Common myeloid progenitor, CD34-positive (primary cell): ENCODE measurements around the gene UBE2Q1.

Experiments used
- CTCF ChIA-PET: fragments of 350-600 bp; sonication (Branson Sonifier 250); formaldehyde crosslinking; loops from one replicate; lab custom pipeline; 2021; ENCODE audit warnings: antibody characterized with exemption; lab: Charles Lee
- POLR2A ChIA-PET: fragments of 350-600 bp; sonication (Branson Sonifier 250); formaldehyde crosslinking; loops from one replicate; lab custom pipeline; 2021; ENCODE audit warnings: antibody characterized with exemption; lab: Charles Lee
- DNase-seq, 3 donors: peaks; one replicate each; pipeline versions ENCODE4 v3.0.0 to v3.0.0-alpha.2; 2013
- H3K27ac ChIP-seq, 2 experiments: 1 replicate in 1 of 2; 2 replicates in 1 of 2; pipeline ENCODE4 v1.7.0; 2013; ENCODE audit warnings: inconsistent platforms in 2 of 2, low read length in 2 of 2, mild to moderate bottlenecking in 2 of 2, low read depth in 1 of 2, moderate library complexity in 1 of 2; ENCODE audit not compliant: severe bottlenecking in 2 of 2, insufficient read depth in 1 of 2, poor library complexity in 1 of 2
- H3K27me3 ChIP-seq, 5 experiments: replicated peaks in 2 of 5; 1 replicate in 3 of 5; 2 replicates in 2 of 5; pipeline versions ENCODE4 v1.6.1 to v1.7.0; 2013; ENCODE audit warnings: low read length in 4 of 5, mild to moderate bottlenecking in 2 of 5, moderate library complexity in 2 of 5, inconsistent platforms in 1 of 5; ENCODE audit not compliant: insufficient read depth in 5 of 5, control insufficient read depth in 4 of 5
- H3K36me3 ChIP-seq, 4 experiments: 1 replicate in 2 of 4; 2 replicates in 2 of 4; pipeline versions ENCODE4 v1.6.1 to v1.7.0; 2013; ENCODE audit warnings: low read length in 3 of 4, control low read depth in 1 of 4, mild to moderate bottlenecking in 1 of 4; ENCODE audit not compliant: control insufficient read depth in 4 of 4, insufficient read depth in 4 of 4
- H3K4me1 ChIP-seq, 4 experiments: 1 replicate in 3 of 4; 2 replicates in 1 of 4; pipeline versions ENCODE4 v1.6.1 to v1.7.1; 2013; ENCODE audit warnings: low read length in 3 of 4, mild to moderate bottlenecking in 3 of 4, control low read depth in 1 of 4, inconsistent platforms in 1 of 4, moderate library complexity in 1 of 4; ENCODE audit not compliant: control insufficient read depth in 4 of 4, insufficient read depth in 4 of 4; ENCODE audit errors: control extremely low read depth in 1 of 4
- H3K4me3 ChIP-seq, 7 experiments: 1 replicate in 4 of 7; 2 replicates in 3 of 7; pipeline versions ENCODE4 v1.5.1 to v1.7.0; 2013; ENCODE audit warnings: mild to moderate bottlenecking in 7 of 7, low read length in 6 of 7, moderate library complexity in 6 of 7, inconsistent platforms in 2 of 7, low read depth in 2 of 7, control low read depth in 1 of 7; ENCODE audit not compliant: insufficient read depth in 4 of 7, control insufficient read depth in 1 of 7; ENCODE audit errors: extremely low read depth in 1 of 7
- H3K9me3 ChIP-seq, 5 experiments: 1 replicate in 4 of 5; 2 replicates in 1 of 5; pipeline versions ENCODE4 v1.6.1 to v1.7.1; 2013; ENCODE audit warnings: low read length in 4 of 5, mild to moderate bottlenecking in 2 of 5, inconsistent platforms in 1 of 5, low read depth in 1 of 5, moderate library complexity in 1 of 5; ENCODE audit not compliant: control insufficient read depth in 4 of 5, insufficient read depth in 2 of 5; ENCODE audit errors: control extremely low read depth in 1 of 5
- WGBS: methylation state at CpG from one replicate; pipeline ENCODE4 v1.1.5; 2013; ENCODE audit not compliant: insufficient coverage; 5-methylcytosine and 5-hydroxymethylcytosine counted together

UBE2Q1 gene

DNA sequence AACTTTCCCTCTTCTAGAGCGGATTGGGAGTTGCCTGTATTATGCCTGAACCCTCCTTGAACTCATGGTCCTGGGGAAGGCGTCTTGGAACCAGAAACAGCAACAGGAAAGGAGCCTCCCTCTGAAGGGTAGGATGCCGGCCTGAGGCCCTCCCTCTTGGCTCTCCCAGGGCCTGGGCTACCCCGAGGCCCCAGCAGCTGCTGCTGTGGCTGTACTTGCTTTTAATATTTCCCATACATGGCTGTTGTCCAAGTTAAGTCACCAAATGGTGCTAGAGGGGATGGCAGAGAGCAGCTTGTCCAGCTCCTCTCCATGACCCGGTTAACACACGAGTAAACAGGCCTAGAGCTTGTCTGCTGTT lies 19.6 kb upstream of the UBE2Q1 start:
- CTCF ChIA-PET: interaction anchor here (1.0 to 2.0 kb wide), 2 partner anchors 18 to 693 kb away, joined by 3 to 7 read pairs; no protein-coding TSS in a partner anchor
- Histone ChIP-seq H3K4me3 (no peak overlapping the region), H3K36me3 (peaks cover 2 to 50% (median 33%) of the 10 kb centered on the region in 4 experiments), H3K4me1 (no peaks in the 10 kb centered on the region), H3K9me3 (no peaks in the 10 kb centered on the region), H3K27ac (no peak overlapping the region), H3K27me3 (no peaks in the 10 kb centered on the region)
- WGBS: 93% methylated on average over 5 of the region's 6 CpGs
- POLR2A ChIA-PET: no interaction called here
- DNase-seq: no peak

DNA sequence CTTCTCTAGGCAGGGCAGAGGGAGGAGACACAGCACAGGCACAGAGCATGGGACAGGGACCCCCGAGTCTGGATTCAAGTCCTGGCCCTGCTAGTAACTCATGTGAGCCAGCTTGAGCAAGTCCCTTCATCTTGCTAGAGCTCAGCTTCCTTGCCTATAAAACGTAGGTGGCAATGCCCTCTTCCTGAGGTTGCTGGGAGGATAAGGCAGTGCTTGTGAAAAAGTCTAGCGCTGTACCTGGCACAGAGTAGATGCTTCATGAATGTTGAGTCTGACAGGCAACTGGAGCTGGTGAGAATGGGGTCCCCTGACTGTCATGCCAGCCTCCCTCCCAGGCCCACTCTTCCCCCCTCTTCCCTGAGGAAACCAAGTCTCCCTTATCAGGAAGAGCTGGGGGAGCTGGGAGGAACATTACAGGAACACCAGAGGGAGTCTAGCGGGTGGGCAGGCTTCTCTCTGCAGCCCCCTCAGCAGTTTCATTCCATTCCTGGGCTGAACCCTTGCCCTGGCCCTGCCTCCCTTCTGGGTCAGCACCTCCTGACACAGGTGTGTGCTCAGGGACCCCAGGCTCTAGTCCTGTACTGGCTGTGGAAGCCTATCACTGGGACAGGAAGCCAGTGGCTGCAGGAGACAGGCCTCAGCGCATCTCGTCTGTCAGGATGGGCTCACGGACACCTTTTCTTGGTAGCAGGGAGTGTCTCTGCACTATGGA lies 19.0 kb upstream of the UBE2Q1 start:
- ChIA-PET CTCF (interaction anchor here (0.8 to 1.4 kb wide), 5 partner anchors 14 to 692 kb away, joined by 3 to 4 read pairs (median 3); no protein-coding TSS in a partner anchor), POLR2A (interaction anchor here (0.7 kb wide), 1 partner anchor 10 kb away, joined by 3 read pairs; the partner anchor contains the start of gene CHRNB2)
- Histone ChIP-seq H3K4me1 (no peaks in the 10 kb centered on the region), H3K36me3 (peaks cover 2 to 45% (median 31%) of the 10 kb centered on the region in 4 experiments), H3K9me3 (no peaks in the 10 kb centered on the region), H3K27me3 (peaks cover 0 to 2% (median 0%) of the 10 kb centered on the region in 5 experiments), H3K27ac (no peak overlapping the region), H3K4me3 (no peak overlapping the region)
- 79% methylated on average over 6 of the region's 7 CpGs for WGBS
- DNase-seq: no peak

DNA sequence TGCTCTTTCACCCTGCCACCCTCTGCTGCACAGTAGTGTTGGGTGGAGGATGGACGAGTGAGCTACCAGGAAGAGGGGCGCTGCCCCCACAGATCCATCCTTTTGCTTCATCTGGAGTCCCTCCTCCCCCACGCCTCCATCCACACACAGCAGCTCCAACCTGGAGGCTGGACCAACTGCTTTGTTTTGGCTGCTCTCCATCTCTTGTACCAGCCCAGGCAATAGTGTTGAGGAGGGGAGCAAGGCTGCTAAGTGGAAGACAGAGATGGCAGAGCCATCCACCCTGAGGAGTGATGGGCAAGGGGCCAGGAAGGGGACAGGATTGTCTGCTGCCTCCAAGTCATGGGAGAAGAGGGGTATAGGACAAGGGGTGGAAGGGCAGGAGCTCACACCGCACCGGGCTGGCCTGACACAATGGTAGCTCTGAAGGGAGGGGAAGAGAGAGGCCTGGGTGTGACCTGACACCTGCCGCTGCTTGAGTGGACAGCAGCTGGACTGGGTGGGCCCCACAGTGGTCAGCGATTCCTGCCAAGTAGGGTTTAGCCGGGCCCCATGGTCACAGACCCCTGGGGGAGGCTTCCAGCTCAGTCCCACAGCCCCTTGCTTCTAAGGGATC lies 17.6 kb upstream of the UBE2Q1 start:
- WGBS: 94% methylated on average over 2 of the region's 8 CpGs
- no peaks in the 10 kb centered on the region for H3K9me3 ChIP-seq
- no peak overlapping the region for H3K27ac ChIP-seq
- peaks cover 0 to 32% (median 21%) of the 10 kb centered on the region in 4 experiments for H3K36me3 ChIP-seq
- ChIA-PET POLR2A (no interaction called here), CTCF (interaction anchor here (0.7 to 1.9 kb wide), 8 partner anchors 10 to 378 kb away, joined by 3 to 7 read pairs (median 3); no protein-coding TSS in a partner anchor)
- DNase-seq: no peak
- no peak overlapping the region for H3K4me3 ChIP-seq
- peaks cover 0 to 2% (median 0%) of the 10 kb centered on the region in 5 experiments for H3K27me3 ChIP-seq
- no peaks in the 10 kb centered on the region for H3K4me1 ChIP-seq

DNA sequence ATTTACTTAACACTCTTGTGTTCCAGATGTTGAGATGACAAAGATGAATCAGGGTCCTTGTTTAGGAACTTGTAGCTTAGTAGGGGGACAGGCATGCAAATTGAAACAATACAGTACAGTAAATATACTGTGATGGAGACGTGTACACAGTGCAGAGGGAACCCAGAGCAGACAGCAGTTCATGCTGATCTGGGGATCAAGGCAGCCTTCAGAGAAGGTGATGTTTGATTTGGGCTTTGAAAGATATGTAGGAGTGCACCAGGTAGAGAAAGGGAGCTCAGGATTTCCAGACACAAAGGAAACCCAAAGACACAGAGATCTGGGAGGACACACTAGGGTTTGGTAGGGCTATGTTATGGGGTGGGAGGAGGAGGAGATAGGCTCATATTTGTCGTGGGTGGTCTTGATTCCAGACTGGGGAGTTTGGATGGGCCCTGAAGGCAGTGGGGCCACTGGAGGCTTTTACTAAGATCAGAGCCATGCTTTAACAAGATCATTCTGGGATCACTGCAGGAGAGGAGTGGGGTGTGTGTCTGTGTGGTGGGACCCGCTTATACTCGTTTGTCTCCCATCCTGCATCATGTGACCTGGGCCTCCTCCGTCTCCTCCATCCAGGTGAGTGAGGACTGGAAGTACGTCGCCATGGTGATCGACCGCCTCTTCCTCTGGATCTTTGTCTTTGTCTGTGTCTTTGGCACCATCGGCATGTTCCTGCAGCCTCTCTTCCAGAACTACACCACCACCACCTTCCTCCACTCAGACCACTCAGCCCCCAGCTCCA lies 16.9 kb upstream of the UBE2Q1 start:
- H3K36me3 ChIP-seq: peaks cover 0 to 25% (median 15%) of the 10 kb centered on the region in 4 experiments
- H3K27ac ChIP-seq: no peak overlapping the region
- WGBS: 95% methylated on average over 10 of the region's 10 CpGs
- DNase-seq: no peak
- CTCF ChIA-PET: interaction anchor here (0.7 to 1.9 kb wide), 5 partner anchors 9 to 379 kb away, joined by 3 to 7 read pairs (median 5); no protein-coding TSS in a partner anchor
- H3K4me3 ChIP-seq: no peak overlapping the region
- no peaks in the 10 kb centered on the region for H3K9me3 ChIP-seq
- H3K27me3 ChIP-seq: peaks cover 0 to 2% (median 0%) of the 10 kb centered on the region in 5 experiments
- POLR2A ChIA-PET: interaction anchor here (0.9 to 1.3 kb wide), 2 partner anchors 9 to 14 kb away, joined by 3 read pairs; no protein-coding TSS in a partner anchor
- H3K4me1 ChIP-seq: no peaks in the 10 kb centered on the region

DNA sequence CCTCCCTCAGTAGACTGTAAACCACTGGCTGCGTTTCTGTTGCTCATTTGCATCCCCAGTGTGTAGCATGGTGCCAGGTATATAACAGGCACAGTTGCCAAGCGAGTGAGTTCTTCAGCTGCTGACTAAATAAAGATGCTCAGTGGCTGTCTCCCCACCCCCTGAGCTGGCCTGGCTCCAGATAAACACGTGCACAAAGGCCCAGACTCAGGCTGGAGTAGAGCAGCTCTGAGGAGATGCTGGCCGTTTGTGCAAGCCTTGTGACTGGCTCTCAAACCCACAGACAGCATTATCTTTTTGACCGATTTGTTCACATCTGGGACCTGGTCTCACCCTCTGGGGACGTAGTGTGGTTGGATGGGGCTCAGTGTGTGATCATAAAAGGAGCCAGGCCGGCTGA lies 16.3 kb upstream of the UBE2Q1 start:
- DNase-seq: peak in 1 of 3 donors; percentile 12
- H3K4me1 ChIP-seq: no peaks in the 10 kb centered on the region
- 56% methylated on average over 3 of the region's 7 CpGs for WGBS
- H3K27ac ChIP-seq: no peak overlapping the region
- peaks cover 0 to 3% (median 0%) of the 10 kb centered on the region in 5 experiments for H3K27me3 ChIP-seq
- no peaks in the 10 kb centered on the region for H3K9me3 ChIP-seq
- ChIA-PET CTCF (interaction anchor here (2.5 kb wide), 1 partner anchor 15 kb away, joined by 10 read pairs; no protein-coding TSS in a partner anchor), POLR2A (interaction anchor here (0.9 to 1.3 kb wide), 2 partner anchors 8 to 14 kb away, joined by 3 read pairs; no protein-coding TSS in a partner anchor)
- H3K4me3 ChIP-seq: no peak overlapping the region
- peaks cover 0 to 19% (median 9%) of the 10 kb centered on the region in 4 experiments for H3K36me3 ChIP-seq

DNA sequence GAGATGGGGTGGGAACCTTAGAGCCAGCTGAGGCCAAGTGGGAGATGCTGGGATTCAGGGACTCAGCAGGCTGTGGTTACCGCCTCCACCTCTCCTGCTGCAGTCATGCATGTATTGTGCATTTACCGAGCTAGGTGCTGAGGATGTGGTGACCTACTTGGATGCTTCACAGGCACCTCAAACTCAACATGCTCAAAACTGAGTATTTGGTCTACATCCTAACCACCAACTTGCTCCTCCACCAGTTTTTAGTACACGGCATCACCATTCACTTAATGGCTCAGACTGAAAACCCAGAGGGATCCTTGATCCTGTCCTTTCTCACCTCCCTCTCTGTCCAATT lies 14.7 kb upstream of the UBE2Q1 start:
- Histone ChIP-seq H3K27me3 (peaks cover 0 to 17% (median 6%) of the 10 kb centered on the region in 5 experiments), H3K4me3 (no peak overlapping the region), H3K27ac (no peak overlapping the region), H3K36me3 (peaks cover 0 to 3% (median 1%) of the 10 kb centered on the region in 4 experiments), H3K9me3 (no peaks in the 10 kb centered on the region), H3K4me1 (peaks cover 0 to under 1% (median under 1%) of the 10 kb centered on the region in 4 experiments)
- POLR2A ChIA-PET: no interaction called here
- WGBS: 93% methylated on average over 2 of the region's 3 CpGs
- CTCF ChIA-PET: interaction anchor here (0.8 to 2.5 kb wide), 4 partner anchors 8 to 21 kb away, joined by 3 to 10 read pairs (median 3); no protein-coding TSS in a partner anchor
- DNase-seq: no peak
